B cell (primary cell): ENCODE data around the gene SLC7A1. TPM values are rescaled to one million over a fixed set of nuclear protein-coding genes. Genes with fewer than 3 reads are reported as not detected.

Experiments used
- ATAC-seq: fragments of 200-7000 bp; cut with Tn5 transposase; one replicate; pipeline ENCODE4 v1.10.0; 2021; ENCODE audit warnings: low read depth, mild to moderate bottlenecking, moderate number of reproducible peaks, moderate library complexity
- CTCF ChIA-PET: fragments of 350-600 bp; sonication (Branson Sonifier 250); formaldehyde crosslinking; loops from one replicate; lab custom pipeline; 2021; ENCODE audit warnings: antibody characterized with exemption, inconsistent platforms; lab: Charles Lee
- POLR2A ChIA-PET: fragments of 350-600 bp; sonication (Branson Sonifier 250); formaldehyde crosslinking; loops from one replicate; lab custom pipeline; 2021; ENCODE audit warnings: antibody characterized with exemption; lab: Charles Lee
- DNase-seq: peaks from one replicate; pipeline ENCODE4 v3.0.0; 2013
- H2AFZ ChIP-seq: 2 replicates; pipeline ENCODE4 v1.6.1; 2012; ENCODE audit warnings: mild to moderate bottlenecking, low read depth, low read length; ENCODE audit not compliant: insufficient read depth, poor library complexity, severe bottlenecking
- H3K27ac ChIP-seq, 2 donors: 1 replicate in 1 of 2; 2 replicates in 1 of 2; pipeline ENCODE4 v1.5.1; 2012 to 2013; ENCODE audit warnings: low read length in 2 of 2, mild to moderate bottlenecking in 2 of 2, moderate library complexity in 1 of 2
- H3K27me3 ChIP-seq, 4 experiments: fragments of 200-600 bp in 1 of 4; sonication (generic) in 1 of 4; replicated peaks in 1 of 4; 1 replicate in 2 of 4; 2 replicates in 2 of 4; pipeline versions ENCODE4 v1.6.1 to v1.7.0; 2013 to 2016; ENCODE audit warnings: low read length in 3 of 4, mild to moderate bottlenecking in 2 of 4, mixed read lengths in 1 of 4, moderate library complexity in 1 of 4; ENCODE audit not compliant: insufficient read depth in 4 of 4, control insufficient read depth in 3 of 4; ENCODE audit errors: control extremely low read depth in 1 of 4
- H3K36me3 ChIP-seq, 2 experiments: replicated peaks in 1 of 2; 1 replicate in 1 of 2; 2 replicates in 1 of 2; pipeline versions ENCODE4 v1.6.1 to v1.7.1; 2013; ENCODE audit warnings: low read length in 1 of 2; ENCODE audit not compliant: insufficient read depth in 2 of 2, control insufficient read depth in 1 of 2; ENCODE audit errors: control extremely low read depth in 1 of 2, extremely low read depth in 1 of 2
- H3K4me1 ChIP-seq, 2 donors: fragments of 200-600 bp in 1 of 2; sonication (generic) in 1 of 2; 1 replicate in 1 of 2; 2 replicates in 1 of 2; pipeline versions ENCODE4 v1.5.1 to v1.6.1; 2013 to 2017; ENCODE audit warnings: low read length in 2 of 2; ENCODE audit not compliant: control insufficient read depth in 2 of 2, insufficient read depth in 2 of 2
- H3K4me2 ChIP-seq: replicated peaks from 2 replicates; pipeline ENCODE3; 2012; ENCODE audit warnings: mild to moderate bottlenecking, low read depth, low read length; ENCODE audit not compliant: poor library complexity, severe bottlenecking
- H3K4me3 ChIP-seq, 5 experiments: fragments of 200-600 bp in 1 of 5; sonication (generic) in 1 of 5; 1 replicate in 3 of 5; 2 replicates in 2 of 5; pipeline versions ENCODE4 v1.5.1 to v1.7.0; 2011 to 2016; ENCODE audit warnings: low read length in 4 of 5, mild to moderate bottlenecking in 4 of 5, low read depth in 2 of 5, control low read depth in 1 of 5, moderate library complexity in 1 of 5; ENCODE audit not compliant: insufficient read depth in 1 of 5; ENCODE audit errors: control extremely low read depth in 1 of 5, extremely low read depth in 1 of 5
- H3K79me2 ChIP-seq: fragments of 200-600 bp; sonication (generic); one replicate; pipeline ENCODE4 v1.6.0; 2016; ENCODE audit warnings: low read length; ENCODE audit not compliant: control insufficient read depth, insufficient read depth
- H3K9ac ChIP-seq: fragments of 200-600 bp; sonication (generic); 2 replicates; pipeline ENCODE4 v1.6.1; 2017; ENCODE audit warnings: mild to moderate bottlenecking, low read length, moderate library complexity
- H3K9me3 ChIP-seq, 3 donors: one replicate each; pipeline versions ENCODE4 v1.6.1 to v1.7.1; 2013; ENCODE audit warnings: low read length in 2 of 3; ENCODE audit not compliant: control insufficient read depth in 2 of 3, insufficient read depth in 1 of 3; ENCODE audit errors: control extremely low read depth in 1 of 3
- H4K20me1 ChIP-seq: 2 replicates; pipeline ENCODE4 v1.6.0; 2012; ENCODE audit warnings: mild to moderate bottlenecking, low read length; ENCODE audit not compliant: insufficient read depth, control insufficient read depth, poor library complexity, severe bottlenecking
- H3K27ac Mint-ChIP-seq: one replicate; pipeline ENCODE4 v1.8.0; 2021; ENCODE audit warnings: mixed read lengths
- H3K27me3 Mint-ChIP-seq: one replicate; pipeline ENCODE4 v1.8.0; 2021; ENCODE audit warnings: mixed read lengths
- H3K4me1 Mint-ChIP-seq: one replicate; pipeline ENCODE4 v1.8.0; 2021; ENCODE audit warnings: mixed read lengths
- H3K4me3 Mint-ChIP-seq: one replicate; pipeline ENCODE4 v1.8.0; 2021; ENCODE audit warnings: mixed read lengths
- H3K9me3 Mint-ChIP-seq: one replicate; pipeline ENCODE4 v1.8.0; 2022; ENCODE audit warnings: mixed read lengths; ENCODE audit not compliant: insufficient read depth
- EZH2 ChIP-seq: IDR thresholded peaks from 2 replicates; pipeline ENCODE4 v1.6.1; 2012; ENCODE audit warnings: borderline replicate concordance, low read depth, mild to moderate bottlenecking, moderate library complexity, low read length; ENCODE audit not compliant: insufficient read depth, poor library complexity, severe bottlenecking
- WGBS: methylation state at CpG from one replicate; pipeline ENCODE4 v1.1.5; 2013; ENCODE audit warnings: missing lambda C conversion rate; ENCODE audit not compliant: insufficient coverage; 5-methylcytosine and 5-hydroxymethylcytosine counted together
- intact Hi-C: fragments of 100-400 bp; cut with micrococcal nuclease; formaldehyde crosslinking; loops from one replicate; pipeline ENCODE4 v1.10.0; 2022
- polyA plus RNA-seq: library from polyadenylated mRNA; depleted of rRNA; stranded (reverse); fragments of >200 nt; gene quantifications from 2 replicates; pipeline ENCODE4 v1.2.3, GENCODE V29; 2012
- total RNA-seq, 2 donors: library from RNA; stranded (reverse); fragments of 120-200 nt in 1 of 2; gene quantifications; 1 replicate in 1 of 2; 2 replicates in 1 of 2; pipeline versions ENCODE4 v1.2.3 to v1.2.4, GENCODE V29; 2013 to 2022
- TF ChIP-seq, protein P1 (sequence below): fragments of 200-600 bp; IDR thresholded peaks from one replicate; pipeline ENCODE4 v1.8.0; 2022; ENCODE audit warnings: antibody characterized with exemption, mild to moderate bottlenecking

SLC7A1 gene
- total and polyA plus RNA-seq, 2 donors (not counting 1 experiment from before 2014, with no cell fraction given), result 3.3 to 23.1 TPM

DNA sequence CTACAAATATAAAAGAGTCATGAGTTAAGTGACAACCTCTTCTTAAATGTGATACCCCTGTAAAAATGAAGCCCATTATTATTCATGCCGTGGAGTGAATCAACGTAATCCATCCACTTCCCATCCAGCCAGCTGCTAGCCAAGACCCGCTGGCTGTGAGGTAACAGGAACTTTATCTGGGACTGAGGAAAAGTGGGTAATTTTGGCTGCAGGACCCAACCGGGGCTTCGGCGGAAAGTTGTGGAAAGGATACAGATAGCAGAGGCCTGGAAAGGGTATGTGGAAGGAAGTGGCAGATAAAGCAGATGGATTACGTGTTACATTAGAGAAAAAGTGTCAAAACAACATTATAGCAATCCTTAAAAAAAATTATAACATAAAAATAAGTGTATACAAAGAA is 48.3 kb downstream of the SLC7A1 start:
- intact Hi-C loops, result no loop called here
- no peak overlapping the region for H2AFZ ChIP-seq
- WGBS, result 87% methylated on average over 3 of the region's 7 CpGs
- no peaks in the 10 kb centered on the region for H3K4me1 ChIP-seq
- H3K36me3 ChIP-seq, result peaks cover 0 to 34% of the 10 kb centered on the region in 2 experiments
- no peak overlapping the region for H3K9ac ChIP-seq
- no peak for TF ChIP-seq EZH2
- TF ChIP-seq, protein P1, sequence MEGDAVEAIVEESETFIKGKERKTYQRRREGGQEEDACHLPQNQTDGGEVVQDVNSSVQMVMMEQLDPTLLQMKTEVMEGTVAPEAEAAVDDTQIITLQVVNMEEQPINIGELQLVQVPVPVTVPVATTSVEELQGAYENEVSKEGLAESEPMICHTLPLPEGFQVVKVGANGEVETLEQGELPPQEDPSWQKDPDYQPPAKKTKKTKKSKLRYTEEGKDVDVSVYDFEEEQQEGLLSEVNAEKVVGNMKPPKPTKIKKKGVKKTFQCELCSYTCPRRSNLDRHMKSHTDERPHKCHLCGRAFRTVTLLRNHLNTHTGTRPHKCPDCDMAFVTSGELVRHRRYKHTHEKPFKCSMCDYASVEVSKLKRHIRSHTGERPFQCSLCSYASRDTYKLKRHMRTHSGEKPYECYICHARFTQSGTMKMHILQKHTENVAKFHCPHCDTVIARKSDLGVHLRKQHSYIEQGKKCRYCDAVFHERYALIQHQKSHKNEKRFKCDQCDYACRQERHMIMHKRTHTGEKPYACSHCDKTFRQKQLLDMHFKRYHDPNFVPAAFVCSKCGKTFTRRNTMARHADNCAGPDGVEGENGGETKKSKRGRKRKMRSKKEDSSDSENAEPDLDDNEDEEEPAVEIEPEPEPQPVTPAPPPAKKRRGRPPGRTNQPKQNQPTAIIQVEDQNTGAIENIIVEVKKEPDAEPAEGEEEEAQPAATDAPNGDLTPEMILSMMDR, result no peak
- H3K9me3 ChIP-seq, result no peaks in the 10 kb centered on the region
- peaks cover 58% of the 10 kb centered on the region for H3K79me2 ChIP-seq
- DNase-seq (no peak), ATAC-seq (no peak)
- Mint-ChIP-seq H3K27ac (no peak overlapping the region), H3K27me3 (no peaks in the 10 kb centered on the region), H3K4me1 (peaks cover 2% of the 10 kb centered on the region), H3K9me3 (no peaks in the 10 kb centered on the region), H3K4me3 (no peak overlapping the region)
- no peak overlapping the region for H3K4me2 ChIP-seq
- H3K4me3 ChIP-seq, result no peak overlapping the region
- ChIA-PET CTCF (interaction anchor here (0.9 kb wide), 1 partner anchor 39 kb away, joined by 4 read pairs; no protein-coding TSS in a partner anchor), POLR2A (no interaction called here)
- no peak overlapping the region for H3K27ac ChIP-seq
- no peaks in the 10 kb centered on the region for H3K27me3 ChIP-seq
- no peaks in the 10 kb centered on the region for H4K20me1 ChIP-seq

DNA sequence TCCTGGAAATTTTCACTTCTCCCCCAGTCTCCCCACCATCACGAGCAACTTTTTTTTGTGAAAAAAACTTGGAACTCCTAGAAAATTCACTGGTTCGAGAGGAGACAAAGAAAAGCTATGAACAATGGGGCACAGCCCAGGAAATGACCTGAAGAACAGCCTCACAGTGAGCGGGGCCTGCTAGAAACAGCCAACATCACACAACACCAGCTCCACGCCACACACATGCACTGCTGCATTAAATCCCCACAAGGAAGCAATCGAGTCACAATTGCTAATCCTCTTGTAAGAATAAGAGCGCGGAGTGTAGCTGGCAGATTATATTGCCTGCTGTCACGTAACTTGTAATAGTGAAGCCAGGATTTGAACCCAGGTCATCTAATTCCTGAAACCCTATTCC is 48.8 kb downstream of the SLC7A1 start:
- no peaks in the 10 kb centered on the region for H4K20me1 ChIP-seq

More for the DNA sequence above, 48.8 kb downstream of the SLC7A1 start:
- H3K27me3 Mint-ChIP-seq, result no peaks in the 10 kb centered on the region
- Histone ChIP-seq H3K9ac (no peak overlapping the region), H3K4me3 (no peak overlapping the region), H3K9me3 (no peaks in the 10 kb centered on the region), H3K4me2 (no peak overlapping the region), H3K4me1 (no peaks in the 10 kb centered on the region), H3K27me3 (no peaks in the 10 kb centered on the region), H3K36me3 (peaks cover 0 to 29% of the 10 kb centered on the region in 2 experiments), H3K79me2 (peaks cover 58% of the 10 kb centered on the region), H3K27ac (no peak overlapping the region), H2AFZ (no peak overlapping the region)
- peaks cover 2% of the 10 kb centered on the region for H3K4me1 Mint-ChIP-seq
- ATAC-seq, result no peak
- CTCF ChIA-PET, result interaction anchor here (0.9 kb wide), 1 partner anchor 38 kb away, joined by 4 read pairs; no protein-coding TSS in a partner anchor
- no peak overlapping the region for H3K27ac Mint-ChIP-seq
- no peak overlapping the region for H3K4me3 Mint-ChIP-seq
- H3K9me3 Mint-ChIP-seq, result no peaks in the 10 kb centered on the region
- no peak for TF ChIP-seq EZH2
- TF ChIP-seq, protein P1, result no peak
- intact Hi-C loops, result no loop called here
- POLR2A ChIA-PET, result no interaction called here
- no peak for DNase-seq
- WGBS, result 98% methylated on average over 8 of the region's 8 CpGs
